ENCODE data around the gene ZNF444.

ZNF444 gene

DNA sequence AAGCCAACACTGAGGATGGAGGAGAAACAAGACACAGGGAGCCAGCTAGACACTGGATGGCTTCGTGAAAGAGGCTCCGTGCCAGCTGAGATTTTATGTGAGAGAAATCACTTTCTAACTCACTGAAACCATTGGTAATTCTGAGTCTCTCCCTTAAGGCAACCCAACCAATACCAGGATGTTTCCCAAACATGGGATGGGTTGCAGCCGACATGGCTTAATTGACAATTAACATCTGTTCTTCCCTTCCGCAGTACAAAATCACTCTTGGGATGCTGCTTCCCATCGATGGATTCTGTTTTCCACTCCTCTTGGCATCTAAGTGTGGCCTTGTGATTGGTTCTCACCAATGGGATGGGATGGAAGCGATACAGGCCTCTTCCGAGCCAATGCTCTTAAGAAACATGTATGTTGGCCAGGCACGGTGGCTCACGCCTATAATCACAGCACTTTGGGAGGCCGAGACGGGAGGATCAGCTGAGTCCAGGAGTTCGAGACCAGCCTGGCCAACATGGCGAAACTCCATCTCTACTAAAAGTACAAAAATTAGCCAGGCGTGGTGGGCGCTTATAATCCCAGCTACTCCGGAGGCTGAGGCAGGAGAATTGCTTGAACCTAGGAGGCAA is 17.7 kb upstream of the ZNF444 start:
- no peak for DNase-seq

DNA sequence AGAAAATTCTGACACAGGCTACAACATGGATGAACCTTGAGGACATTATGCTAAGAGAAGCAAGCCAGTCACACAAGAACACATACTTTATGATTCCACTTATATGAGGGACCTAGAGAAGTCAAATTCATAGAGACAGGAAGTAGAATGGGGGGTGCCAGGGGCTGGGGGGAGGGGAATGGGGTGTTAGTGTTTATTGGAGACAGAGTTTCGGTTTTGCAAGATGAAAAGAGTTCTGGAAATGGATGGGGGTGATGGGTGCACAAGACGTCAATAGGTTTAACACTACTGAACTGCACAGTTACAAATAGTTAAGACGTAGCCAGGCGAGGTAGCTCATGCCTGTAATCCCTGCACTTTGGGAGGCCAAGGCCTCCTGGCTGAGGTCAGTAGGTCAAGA is 16.5 kb upstream of the ZNF444 start:
- no peak for DNase-seq

DNA sequence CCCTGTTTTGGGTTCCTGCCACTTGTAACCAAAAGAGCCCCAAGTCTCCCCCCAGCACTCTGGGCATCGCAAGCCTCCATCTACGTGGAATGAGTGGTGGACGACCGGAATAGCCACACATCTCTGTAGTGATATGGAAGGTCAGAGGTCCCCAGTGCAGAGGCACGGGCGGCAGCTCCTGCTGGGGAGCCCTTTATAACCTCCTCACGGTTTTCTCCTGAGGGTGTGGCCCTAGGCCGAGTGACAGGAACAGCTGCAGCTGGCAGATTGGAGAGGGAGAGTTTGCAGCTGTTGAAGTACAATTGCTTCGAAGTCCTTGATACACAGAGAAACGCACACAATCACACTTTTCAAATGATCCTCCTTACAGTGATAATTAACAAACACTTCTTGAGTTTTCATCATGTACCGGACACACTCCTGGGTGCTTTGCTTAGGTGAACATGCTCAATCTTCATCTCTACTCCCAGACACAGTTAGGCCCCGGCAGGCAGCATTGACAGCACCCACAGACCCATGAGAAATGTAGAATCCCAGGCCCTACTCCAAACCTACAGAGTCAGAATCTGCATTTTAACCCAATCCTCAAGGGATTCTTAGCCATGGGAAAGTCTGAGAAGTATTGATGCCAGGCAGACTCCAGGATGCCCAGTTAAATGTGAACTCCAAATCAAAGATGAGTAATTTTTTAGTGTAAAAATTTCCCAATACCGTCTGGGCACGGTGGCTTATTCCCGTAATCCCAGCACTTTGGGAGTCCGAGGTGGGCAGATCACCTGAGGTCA is 15.1 kb upstream of the ZNF444 start:
- no peak for DNase-seq

DNA sequence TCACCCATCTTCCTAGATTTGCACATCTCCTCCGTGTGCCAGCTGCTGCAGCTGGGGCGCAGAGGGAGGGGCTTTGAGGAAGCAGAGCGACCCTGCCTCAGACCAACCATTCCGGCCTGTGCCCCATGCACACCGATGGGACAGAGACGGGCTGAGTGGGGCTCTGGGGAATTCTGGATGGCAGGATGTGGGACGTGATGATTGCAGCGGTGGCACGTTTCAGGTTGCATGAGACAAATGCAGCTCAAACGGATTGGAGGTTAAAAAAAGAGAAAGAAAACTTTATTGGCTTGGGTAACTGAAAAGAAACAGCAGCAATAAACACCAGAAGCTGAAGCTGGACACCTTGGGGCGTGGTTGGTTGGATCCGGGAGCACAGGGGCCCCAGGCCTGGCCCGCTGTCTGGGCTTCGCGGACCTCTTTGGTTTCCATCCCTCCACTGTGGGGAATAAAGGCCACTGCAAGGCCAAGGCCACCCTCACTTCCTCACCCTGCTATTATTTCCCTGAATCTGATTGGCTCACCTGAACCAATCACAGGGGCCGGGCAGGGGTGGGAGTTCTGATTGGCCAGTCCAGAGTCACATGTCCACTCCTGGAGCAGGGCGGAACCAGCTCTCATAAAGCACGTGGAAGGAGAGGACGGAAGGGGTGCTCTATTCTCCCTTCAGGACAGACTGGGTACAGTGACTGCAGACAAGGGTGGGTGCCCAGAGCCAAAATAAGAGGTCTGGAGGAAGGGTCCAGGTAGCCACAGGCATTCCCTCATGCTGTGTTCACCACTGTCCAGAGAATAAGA is 13.9 kb upstream of the ZNF444 start:
- DNase-seq = no peak

DNA sequence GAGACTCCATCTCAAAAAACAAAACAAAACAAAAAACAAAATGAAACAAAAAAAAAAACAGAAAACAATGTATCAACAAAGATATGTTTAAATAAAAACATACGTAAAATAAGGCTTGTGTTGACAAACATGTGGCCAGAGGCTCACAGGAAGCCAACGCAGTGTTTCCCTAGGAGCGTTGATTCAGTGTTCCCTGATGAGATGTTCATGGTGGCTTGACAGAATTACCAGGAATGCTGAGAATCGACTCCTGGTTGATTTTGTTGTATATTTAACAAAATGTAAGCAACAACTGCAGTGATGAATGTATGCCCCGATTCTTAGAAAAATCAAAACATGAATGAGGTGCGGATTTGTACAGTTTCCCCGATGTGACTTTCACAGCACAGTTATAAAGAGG is 11.1 kb upstream of the ZNF444 start:
- no peak for DNase-seq

DNA sequence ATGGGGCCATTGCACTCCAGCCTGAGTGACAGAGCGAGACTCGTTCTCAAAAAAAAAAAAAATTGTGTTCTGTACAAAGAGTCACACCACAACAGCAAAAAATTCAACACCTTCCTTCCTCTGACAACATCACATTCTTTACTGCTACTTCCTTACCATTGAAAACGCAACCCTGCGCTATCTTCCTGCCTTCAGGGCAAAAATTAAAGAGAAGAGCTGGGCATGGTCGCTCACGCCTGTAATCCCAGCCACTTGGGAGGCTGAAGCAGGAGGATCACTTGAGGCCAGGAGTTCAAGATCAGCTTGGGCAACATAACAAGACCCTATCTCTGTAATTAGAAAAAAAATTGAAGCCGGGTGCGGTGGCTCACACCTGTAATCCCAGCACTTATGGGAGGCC is 9.4 kb upstream of the ZNF444 start:
- no peak for DNase-seq

DNA sequence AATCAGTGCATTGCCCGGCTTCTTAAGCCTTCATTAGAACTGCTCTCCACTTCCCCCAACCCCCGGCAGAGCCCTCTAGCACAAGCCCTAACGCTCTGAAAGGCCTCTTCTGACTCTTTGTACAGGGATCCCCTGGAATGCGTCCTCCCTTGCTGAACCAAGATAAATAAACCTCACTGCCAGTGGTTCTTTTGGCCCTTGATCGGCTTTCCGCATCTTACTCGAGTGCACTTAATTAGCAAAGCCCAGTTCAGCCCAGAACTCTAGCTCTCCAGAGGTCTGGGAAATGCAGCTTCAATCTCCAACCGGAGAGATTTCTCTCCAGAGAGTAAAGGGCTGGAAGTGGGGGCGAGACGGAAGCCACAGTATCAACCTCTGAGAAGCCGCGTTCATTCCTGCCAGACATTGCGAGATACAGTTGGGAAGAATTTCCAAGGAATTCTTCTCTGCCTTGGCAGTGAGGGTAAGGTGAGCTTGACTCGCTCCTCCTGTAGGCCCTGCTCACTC is 8.7 kb upstream of the ZNF444 start:
- no peak for DNase-seq

DNA sequence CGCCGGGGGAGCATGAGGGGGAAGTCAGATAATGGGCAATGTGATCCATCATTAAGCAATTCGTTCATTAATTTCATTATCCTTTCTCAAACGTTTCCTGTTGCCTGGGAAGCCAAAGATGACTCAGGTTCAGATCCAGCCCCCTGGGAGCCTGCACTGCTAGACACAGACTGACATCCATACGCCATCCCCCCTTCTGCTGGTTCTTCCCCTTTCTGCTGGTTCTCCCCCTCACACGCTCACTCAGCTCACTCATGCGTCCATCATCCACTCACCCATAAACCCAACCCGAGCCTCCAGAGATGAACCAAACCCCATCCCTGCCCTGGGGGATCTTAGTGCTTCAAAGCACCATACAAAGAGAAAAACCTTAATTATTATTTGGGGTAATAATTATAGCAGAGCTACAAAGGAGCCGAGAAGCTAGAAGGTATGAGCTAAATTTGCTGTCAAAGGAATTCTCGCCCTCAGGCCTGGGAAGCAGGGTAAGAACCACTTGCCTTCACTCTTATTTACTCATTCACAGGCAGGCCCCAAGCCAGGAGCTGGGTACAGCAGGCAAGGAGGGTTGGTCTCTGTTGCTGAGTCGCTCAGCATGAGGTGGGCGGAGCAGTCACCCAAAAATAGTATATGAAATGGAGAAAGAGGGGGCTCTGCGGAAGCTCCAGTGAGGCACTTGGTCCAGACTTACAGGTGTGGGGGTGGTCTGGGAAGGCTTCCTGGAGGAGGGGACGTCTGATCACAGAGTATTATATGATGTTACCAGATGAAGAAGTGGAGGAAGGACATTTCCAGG is 7.0 kb upstream of the ZNF444 start:
- DNase-seq = no peak

DNA sequence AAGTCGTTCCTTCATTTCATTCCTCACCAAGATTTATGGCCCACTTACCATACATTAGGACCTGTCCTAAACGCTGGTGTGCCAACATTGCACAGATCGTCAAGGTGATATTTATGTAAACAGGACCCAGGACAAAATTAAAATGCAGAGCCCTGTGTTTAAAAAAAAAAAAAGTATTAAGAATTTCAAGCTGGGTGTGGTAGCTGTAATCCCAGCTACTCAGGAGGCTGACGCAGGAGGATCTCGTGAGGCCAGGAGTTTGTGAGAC is 6.5 kb upstream of the ZNF444 start:
- no peak for DNase-seq

DNA sequence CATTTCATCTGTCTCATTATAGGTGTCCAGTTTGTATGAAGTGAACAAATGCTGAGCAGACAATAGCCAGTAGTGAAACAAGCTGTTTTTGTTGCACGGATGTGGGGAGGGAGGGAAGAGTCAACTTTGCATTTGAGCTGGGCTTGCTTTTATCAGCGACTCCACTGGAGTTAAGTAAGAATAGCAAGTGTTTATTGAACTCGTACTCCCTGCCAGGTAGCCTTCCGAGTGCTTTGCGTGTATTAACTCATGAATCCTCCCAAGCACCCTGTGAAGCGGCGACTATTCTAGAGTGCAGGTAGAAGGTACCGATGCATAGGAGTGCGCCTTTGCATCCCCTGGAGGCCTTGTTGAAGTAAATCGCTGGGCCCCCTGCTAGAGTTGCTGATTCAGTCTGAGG is 4.7 kb upstream of the ZNF444 start:
- no peak for DNase-seq

DNA sequence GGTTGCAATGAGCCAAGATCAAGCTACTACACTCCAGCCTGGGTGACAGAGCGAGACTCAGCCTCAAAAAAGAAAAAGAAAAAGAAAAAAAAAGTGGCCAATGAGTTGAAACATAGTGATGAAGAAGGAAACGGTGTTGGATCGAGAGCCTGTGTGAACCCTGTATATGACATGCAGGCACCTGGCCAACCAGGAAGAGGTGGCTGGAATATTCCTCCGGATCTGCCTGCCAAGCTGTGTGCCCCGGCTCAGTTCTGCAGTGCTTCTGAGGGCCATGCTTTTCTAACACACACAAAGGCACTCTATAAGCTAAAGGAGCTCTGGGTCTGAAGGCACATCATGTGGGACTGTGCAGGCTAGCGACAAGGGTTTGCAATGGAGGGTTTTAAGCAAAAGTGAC is 3.7 kb upstream of the ZNF444 start:
- no peak for DNase-seq

DNA sequence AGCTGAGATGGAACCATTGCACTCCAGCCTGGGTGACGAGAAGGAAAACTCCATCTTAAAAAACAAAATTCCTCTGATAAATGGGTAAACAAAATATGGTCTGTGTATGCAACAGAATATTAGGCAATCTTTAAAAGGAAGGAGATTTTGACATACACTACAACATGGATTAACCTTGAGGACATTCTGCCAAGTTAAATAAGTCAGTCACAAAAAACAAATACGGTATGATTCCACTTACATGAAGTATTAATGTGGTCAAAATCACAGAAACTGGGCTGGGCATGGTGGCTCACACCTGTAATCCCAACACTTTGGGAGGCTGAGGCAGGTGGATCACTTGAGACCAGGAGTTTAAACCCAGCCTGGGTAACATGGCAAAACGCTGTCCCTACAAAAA is 3.0 kb upstream of the ZNF444 start:
- DNase-seq = no peak

DNA sequence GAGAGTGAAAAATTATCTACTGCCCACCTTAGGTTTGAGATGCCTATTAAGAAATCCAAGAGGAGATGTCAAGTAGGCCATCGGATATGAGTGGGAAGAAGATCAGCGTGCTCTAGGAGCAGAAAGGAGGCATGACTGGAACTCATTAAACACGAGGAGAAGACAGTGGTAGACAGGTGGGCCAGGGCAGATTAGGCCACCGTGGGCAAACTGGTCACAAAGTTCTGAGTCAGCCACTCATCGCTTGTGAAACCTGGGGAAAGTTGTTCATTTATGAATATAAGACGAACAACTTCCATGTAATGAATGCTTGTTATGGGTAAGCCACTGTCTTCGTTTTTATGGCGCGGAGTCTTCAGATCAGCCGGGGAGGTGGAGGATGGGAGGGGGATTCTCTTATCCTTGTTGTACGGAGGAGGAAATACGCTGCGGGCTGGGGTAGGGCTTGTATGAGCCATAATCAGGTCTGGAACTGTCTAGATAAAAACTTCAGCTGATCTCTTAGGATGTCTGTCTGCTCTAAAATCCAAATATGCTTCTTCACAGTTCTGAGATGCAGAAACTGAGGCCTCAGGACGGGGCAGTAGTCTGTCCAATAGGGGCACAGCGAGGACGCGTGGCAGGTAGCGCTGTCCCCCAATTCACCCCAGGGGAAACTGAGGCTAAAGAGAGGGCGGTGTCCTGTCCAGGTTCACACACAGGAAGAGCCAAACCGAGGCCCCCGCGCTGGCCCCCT is 1.1 kb upstream of the ZNF444 start:
- no peak for DNase-seq

DNA sequence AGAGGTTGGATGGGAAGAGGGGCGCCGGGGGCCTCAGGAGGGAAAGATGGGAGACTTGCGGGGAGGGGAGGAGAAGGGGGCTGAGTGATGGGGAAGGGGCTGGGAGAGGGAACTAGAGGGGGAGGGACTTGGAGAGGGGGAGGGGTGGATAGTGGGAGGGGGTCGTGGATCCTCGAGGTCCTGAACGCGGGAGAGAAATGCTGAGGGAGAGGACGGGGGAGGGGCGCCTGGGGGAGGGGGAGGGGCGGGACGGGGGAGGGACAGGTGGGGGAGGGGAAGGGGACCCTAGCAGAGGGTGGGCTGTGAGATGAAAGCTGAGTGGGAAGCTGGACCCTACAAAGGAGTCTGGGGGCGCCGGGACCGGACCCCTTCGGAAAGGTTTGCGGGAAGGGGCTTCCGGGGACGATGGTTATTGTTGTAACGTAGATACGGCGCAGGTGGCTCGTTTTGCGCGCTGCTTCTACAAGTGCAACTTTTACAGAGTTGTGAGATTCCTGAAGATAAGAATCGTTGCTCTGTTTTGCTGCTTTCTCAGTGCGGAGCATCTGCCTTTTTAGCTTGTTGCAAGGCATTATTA is 418 bp downstream of the ZNF444 start:
- no peak for DNase-seq

DNA sequence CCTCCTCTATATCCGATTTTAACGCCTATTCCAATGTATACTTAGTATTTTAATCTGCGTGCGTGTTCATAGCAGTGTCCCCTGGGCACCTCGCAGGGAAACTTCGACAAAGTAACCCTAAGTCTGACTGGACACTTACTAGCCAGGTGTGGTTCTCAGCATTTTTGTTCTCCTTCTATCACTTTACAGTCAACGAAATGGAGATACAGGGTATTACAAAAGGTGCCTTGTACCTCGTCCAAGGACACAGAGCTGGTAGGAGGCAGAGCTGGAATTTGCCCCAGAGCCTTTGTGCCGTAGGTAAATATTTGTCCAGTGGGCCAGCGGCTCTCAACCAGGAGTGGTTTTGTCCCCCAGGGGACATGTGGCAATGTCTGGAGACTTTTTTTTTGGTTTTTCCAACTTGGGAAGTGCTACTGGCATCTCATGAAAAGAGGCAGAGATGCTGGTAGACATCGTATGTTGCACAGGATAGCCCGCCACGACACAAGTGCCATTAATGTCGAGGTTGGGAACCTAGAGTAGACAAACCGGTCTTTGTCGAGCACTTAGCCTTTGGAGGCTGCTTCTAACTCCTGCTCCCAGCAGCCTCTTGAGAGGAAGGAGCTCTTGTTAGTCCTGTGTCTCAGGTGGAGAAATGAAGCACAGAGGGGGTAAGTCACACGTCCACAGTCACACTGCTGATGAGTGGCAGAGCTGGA is 1.1 kb downstream of the ZNF444 start:
- DNase-seq = peak; percentile 81

DNA sequence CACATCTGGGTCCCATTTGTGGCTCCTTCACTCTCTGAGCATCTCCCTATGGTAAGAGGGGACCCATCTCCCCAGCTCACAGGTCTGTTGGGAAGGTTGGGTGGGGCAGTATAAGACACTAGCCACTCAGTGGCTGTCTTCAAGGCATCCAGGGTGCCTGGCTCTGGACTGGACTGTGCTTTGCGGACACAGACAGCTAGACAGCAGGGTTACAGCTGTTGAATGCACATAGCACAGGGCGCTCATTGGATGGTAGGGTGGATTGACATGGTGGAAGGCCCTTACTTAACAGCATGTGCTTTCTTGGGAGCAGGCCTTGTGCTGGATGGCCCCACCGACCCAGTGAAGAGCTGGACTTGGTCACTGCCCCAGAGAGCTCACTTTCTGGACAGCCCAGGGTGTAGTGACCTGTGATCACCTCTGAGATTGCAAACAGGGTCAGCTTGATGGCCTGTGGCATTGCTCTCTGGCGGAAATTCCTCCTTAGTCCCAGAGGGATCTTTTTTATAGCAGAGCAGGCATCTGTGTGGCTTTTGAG is 1.9 kb downstream of the ZNF444 start:
- DNase-seq = no peak

DNA sequence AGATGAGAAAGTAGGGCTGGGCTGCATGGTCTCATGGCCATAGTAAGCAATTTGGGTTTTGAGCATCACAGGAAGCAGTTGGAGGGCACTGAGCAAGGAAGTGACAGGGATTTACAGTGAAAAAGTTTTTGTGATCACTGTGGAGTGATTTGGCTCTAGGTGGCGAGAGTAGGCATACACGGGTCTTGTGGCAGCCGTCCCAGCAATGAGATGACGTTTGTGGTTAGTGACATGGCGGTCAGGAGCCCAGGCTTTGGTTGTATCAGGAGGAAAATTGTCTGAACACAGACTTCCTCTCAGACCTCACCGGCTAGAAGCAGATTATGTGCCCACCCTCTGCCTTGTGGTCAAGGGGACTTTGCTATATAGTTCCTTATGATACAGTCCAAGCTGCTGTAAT is 3.3 kb downstream of the ZNF444 start:
- no peak for DNase-seq

DNA sequence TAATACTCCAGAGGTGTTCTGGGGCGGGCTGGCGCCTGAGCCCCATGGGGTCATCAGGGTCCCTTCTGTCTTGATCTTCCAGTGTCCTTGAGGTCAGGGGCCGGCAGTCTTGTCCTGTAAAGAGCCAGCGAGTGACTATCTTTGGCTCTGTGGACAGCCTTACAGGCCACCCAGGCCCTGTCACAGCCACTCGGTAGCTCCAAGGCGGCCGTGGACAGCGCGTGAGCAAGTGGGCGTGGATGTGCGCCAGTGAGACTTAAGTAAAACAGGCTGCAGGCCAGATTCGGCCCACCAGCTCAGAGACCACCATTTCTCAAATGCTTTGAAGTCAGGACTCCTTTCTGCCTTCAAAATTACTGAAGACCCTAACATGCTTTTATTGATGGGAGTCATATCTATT is 3.7 kb downstream of the ZNF444 start:
- no peak for DNase-seq

DNA sequence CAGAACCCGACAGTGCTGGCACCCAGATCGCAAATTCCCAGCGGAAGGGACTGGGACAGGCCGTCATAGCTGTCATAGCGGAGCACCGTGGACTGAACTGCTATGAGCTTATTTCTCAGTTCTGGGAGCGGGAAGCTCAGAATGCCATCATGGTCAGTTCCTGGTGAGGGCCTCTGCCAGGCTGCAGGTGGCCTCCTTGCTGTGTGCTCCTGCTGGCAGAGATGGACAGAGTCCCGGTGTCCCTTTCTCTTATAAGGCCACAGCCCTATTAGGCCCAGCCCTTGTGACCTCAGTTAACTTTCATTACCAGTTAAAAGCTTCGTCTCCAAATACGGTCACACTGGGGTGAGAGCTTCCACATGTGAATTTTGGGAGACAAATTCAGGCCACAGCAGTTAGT is 4.6 kb downstream of the ZNF444 start:
- DNase-seq = no peak

DNA sequence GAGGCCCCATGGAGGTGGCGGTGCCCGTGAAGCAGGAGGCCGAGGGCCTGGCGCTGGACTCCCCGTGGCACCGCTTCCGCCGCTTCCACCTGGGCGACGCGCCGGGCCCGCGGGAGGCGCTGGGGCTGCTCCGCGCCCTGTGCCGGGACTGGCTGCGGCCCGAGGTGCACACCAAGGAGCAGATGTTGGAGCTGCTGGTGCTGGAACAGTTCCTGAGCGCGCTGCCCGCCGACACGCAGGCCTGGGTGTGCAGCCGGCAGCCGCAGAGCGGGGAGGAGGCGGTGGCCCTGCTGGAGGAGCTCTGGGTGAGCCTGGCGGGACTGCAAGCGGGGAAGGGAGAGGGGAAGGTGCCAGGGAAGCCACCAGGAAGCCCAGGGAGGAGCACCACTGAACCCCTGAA is 5.8 kb downstream of the ZNF444 start:
- no peak for DNase-seq

DNA sequence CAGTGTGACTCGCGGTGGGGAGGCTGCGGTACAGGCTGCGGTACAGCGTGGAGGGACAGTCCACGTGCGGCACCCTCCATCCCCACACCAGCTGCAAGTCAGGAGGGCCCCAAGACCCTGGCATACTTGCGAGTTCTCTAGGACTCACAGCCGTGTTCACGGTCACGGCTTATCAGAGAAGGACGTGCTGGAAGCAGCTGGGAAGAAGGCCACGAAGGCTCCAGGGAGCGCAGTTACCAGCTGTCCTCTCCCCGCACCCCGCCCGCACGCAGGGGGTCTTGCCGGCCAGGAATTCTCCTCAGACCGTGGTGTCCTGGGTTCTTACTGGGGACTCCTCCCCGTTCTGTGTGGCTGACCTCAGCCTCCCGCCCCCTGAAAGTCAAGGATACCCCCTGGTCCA is 6.2 kb downstream of the ZNF444 start:
- no peak for DNase-seq

Measured in NCI-H510A treated with DMSO at 0.1 percent for 48 hours (cell line).